Measurements from ENCODE around the gene BEGAIN.

DNA sequence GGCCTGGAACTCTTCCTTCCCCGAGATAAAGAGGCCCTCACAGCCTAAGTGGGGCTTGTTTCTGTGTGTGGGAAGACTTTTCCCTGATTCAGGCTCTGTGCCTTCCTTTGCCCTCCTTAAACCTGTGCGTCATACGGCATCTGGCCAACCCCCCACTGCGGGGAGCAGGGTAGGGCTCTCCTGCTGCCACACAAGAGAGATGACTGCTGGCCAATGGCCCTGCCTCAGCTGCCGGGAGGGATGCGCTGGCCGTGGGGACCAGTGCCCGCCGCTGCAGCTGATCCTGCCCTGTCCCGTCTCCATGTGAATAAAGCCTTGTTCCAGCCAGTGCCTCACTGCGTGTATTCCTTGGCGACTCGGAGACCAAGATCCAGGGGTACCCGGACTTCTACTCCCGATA is 42.5 kb upstream of the BEGAIN start:
- TF ChIP-seq POLR2A (IDR thresholded peaks at IDR 0.05) (no peak), EP300 (IDR thresholded peaks at IDR 0.05) (no peak)
- TF ChIP-seq, protein P1, sequence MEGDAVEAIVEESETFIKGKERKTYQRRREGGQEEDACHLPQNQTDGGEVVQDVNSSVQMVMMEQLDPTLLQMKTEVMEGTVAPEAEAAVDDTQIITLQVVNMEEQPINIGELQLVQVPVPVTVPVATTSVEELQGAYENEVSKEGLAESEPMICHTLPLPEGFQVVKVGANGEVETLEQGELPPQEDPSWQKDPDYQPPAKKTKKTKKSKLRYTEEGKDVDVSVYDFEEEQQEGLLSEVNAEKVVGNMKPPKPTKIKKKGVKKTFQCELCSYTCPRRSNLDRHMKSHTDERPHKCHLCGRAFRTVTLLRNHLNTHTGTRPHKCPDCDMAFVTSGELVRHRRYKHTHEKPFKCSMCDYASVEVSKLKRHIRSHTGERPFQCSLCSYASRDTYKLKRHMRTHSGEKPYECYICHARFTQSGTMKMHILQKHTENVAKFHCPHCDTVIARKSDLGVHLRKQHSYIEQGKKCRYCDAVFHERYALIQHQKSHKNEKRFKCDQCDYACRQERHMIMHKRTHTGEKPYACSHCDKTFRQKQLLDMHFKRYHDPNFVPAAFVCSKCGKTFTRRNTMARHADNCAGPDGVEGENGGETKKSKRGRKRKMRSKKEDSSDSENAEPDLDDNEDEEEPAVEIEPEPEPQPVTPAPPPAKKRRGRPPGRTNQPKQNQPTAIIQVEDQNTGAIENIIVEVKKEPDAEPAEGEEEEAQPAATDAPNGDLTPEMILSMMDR (IDR thresholded peaks at IDR 0.05), result no peak
